ENCODE results near the gene RHOA. TPM values are rescaled to one million over a fixed set of nuclear protein-coding genes. Genes with fewer than 3 reads are reported as not detected.

The RHOA gene
- total and polyA plus RNA-seq, 8 donors = 107 to 461 (median 357) TPM

- Histone ChIP-seq H3K36me3 (peaks cover 16 to 51% (median 41%) of the 10 kb centered on the region in 4 donors), H3K4me1 (peaks cover 11 to 36% (median 28%) of the 10 kb centered on the region in 4 donors), H3K27ac (peak within 1 kb of the TSS in 4 of 5 donors; percentile 25 to 68 (median 50)), H3K9me3 (no peaks in the 10 kb centered on the region), H3K27me3 (no peaks in the 10 kb centered on the region), H3K4me3 (peak within 1 kb of the TSS; percentile 39 to 47 (median 44))
- intact Hi-C loops (cut with DNase I; ENCODE audit: low total_unique reads) = no loop called here
- DNase-seq = peak; percentile 57 to 86
- WGBS, 5 donors = 30 to 44% (median 35%) methylated on average over 15 to 25 of the region's 25 CpGs
- TF ChIP-seq POLR2AphosphoS5 (IDR thresholded peaks at IDR 0.05) (no peak), POLR2A (IDR thresholded peaks at IDR 0.05) (no peak), CTCF (IDR thresholded peaks at IDR 0.05) (no peak), EP300 (IDR thresholded peaks at IDR 0.05) (no peak)
Observed at GRCh38 chr3:49422379-49423248, 10.8 kb upstream of the RHOA start, which contains the start of gene AMT. Gene AMT, minus strand, starts transcription at chr3:49422473. Its CDS starts 23 bp downstream, at chr3:49422450.

GRCh38 chr3:49421890-49422378, 10.2 kb upstream of the RHOA start:
- peak overlapping the region; percentile 39 to 47 (median 44) for H3K4me3 ChIP-seq
- intact Hi-C loops (cut with DNase I; ENCODE audit: low total_unique reads) = no loop called here
- no peaks in the 10 kb centered on the region for H3K27me3 ChIP-seq
- DNase-seq = peak in 1 of 2 donors; percentile 30
- no peaks in the 10 kb centered on the region for H3K9me3 ChIP-seq
- H3K27ac ChIP-seq = peak overlapping the region in 4 of 5 donors; percentile 25 to 68 (median 50)
- H3K4me1 ChIP-seq = peaks cover 12 to 41% (median 30%) of the 10 kb centered on the region in 4 donors
- peaks cover 16 to 58% (median 48%) of the 10 kb centered on the region in 4 donors for H3K36me3 ChIP-seq
- 12 to 53% (median 27%) methylated on average over 12 to 14 of the region's 14 CpGs for WGBS, 5 donors
- TF ChIP-seq POLR2AphosphoS5 (IDR thresholded peaks at IDR 0.05) = no peak
- no peak for TF ChIP-seq EP300 (IDR thresholded peaks at IDR 0.05)
- no peak for TF ChIP-seq CTCF (IDR thresholded peaks at IDR 0.05)
- no peak for TF ChIP-seq POLR2A (IDR thresholded peaks at IDR 0.05)

GRCh38 chr3:49417516-49418120, 5.8 kb upstream of the RHOA start:
- DNase-seq = no peak
- H3K27me3 ChIP-seq = no peaks in the 10 kb centered on the region
- peaks cover 38 to 78% (median 65%) of the 10 kb centered on the region in 4 donors for H3K4me1 ChIP-seq
- H3K4me3 ChIP-seq = no peak overlapping the region
- TF ChIP-seq POLR2AphosphoS5 (IDR thresholded peaks at IDR 0.05) = no peak
- TF ChIP-seq POLR2A (IDR thresholded peaks at IDR 0.05) = no peak
- TF ChIP-seq EP300 (IDR thresholded peaks at IDR 0.05) = no peak
- no peak for TF ChIP-seq CTCF (IDR thresholded peaks at IDR 0.05)
- intact Hi-C loops (cut with DNase I; ENCODE audit: low total_unique reads) = no loop called here
- H3K36me3 ChIP-seq = peaks cover 6 to 55% (median 45%) of the 10 kb centered on the region in 4 donors
- H3K27ac ChIP-seq = peak overlapping the region in 3 of 5 donors; percentile 76 to 100 (median 79)
- 81 to 86% (median 85%) methylated on average over 13 of the region's 13 CpGs for WGBS, 5 donors
- no peaks in the 10 kb centered on the region for H3K9me3 ChIP-seq

- TF ChIP-seq POLR2A (IDR thresholded peaks at IDR 0.05) = no peak
- TF ChIP-seq CTCF (IDR thresholded peaks at IDR 0.05) = no peak
- no peak for TF ChIP-seq POLR2AphosphoS5 (IDR thresholded peaks at IDR 0.05)
- TF ChIP-seq EP300 (IDR thresholded peaks at IDR 0.05) = no peak
- Histone ChIP-seq H3K36me3 (peaks cover 6 to 55% (median 45%) of the 10 kb centered on the region in 4 donors), H3K27ac (peak overlapping the region in 3 of 5 donors; percentile 76 to 100 (median 79)), H3K4me1 (peaks cover 31 to 70% (median 58%) of the 10 kb centered on the region in 4 donors), H3K9me3 (no peaks in the 10 kb centered on the region), H3K4me3 (no peak overlapping the region), H3K27me3 (no peaks in the 10 kb centered on the region)
- DNase-seq = no peak
- 73 to 97% (median 93%) methylated on average over 2 of the region's 2 CpGs for WGBS, 5 donors
- intact Hi-C loops (cut with DNase I; ENCODE audit: low total_unique reads) = no loop called here
Observed at GRCh38 chr3:49416867-49417266, 5.1 kb upstream of the RHOA start.
